Glutamatergic neuron (in vitro differentiated cells): ENCODE results near the gene ZC3H7B. TPM values are rescaled to one million over a fixed set of nuclear protein-coding genes. Genes with fewer than 3 reads are reported as not detected.

ENCODE experiments used
- DNase-seq: peaks from one replicate; pipeline ENCODE4 v3.0.0; 2022
- H3K27ac Mint-ChIP-seq: one replicate; pipeline ENCODE4 v1.8.0; 2020; ENCODE audit warnings: mild to moderate bottlenecking, mixed read lengths, inconsistent platforms; ENCODE audit not compliant: unreplicated experiment
- H3K27me3 Mint-ChIP-seq: one replicate; pipeline ENCODE4 v1.8.0; 2020; ENCODE audit warnings: mild to moderate bottlenecking, moderate library complexity, mixed read lengths, inconsistent platforms; ENCODE audit not compliant: unreplicated experiment
- H3K36me3 Mint-ChIP-seq: one replicate; pipeline ENCODE4 v1.8.0; 2020; ENCODE audit warnings: mild to moderate bottlenecking, mixed read lengths, inconsistent platforms; ENCODE audit not compliant: unreplicated experiment
- H3K4me1 Mint-ChIP-seq: one replicate; pipeline ENCODE4 v1.8.0; 2020; ENCODE audit warnings: mild to moderate bottlenecking, low read depth, mixed read lengths, inconsistent platforms; ENCODE audit not compliant: unreplicated experiment
- H3K4me3 Mint-ChIP-seq: one replicate; pipeline ENCODE4 v1.8.0; 2020; ENCODE audit warnings: mild to moderate bottlenecking, mixed read lengths, inconsistent platforms; ENCODE audit not compliant: unreplicated experiment
- H3K9me3 Mint-ChIP-seq: one replicate; pipeline ENCODE4 v1.8.0; 2020; ENCODE audit warnings: mild to moderate bottlenecking, moderate library complexity, mixed read lengths, inconsistent platforms; ENCODE audit not compliant: unreplicated experiment
- total RNA-seq: library from RNA; stranded (reverse); fragmentation: NEBNext Ultra II Directional; extraction: Animal tissue kit (Norgen Biotek cat#: 25700); gene quantifications from one replicate; pipeline ENCODE4 v1.2.1, GENCODE V29; 2021; ENCODE audit not compliant: unreplicated experiment
- TF ChIP-seq, protein P1 (sequence below): fragments of 200-600 bp; sonication (generic); IDR thresholded peaks from one replicate; pipeline ENCODE4 v1.5.0; 2021; ENCODE audit not compliant: partially characterized antibody, unreplicated experiment

ZC3H7B gene
- total RNA-seq, 1 donor from 2014 or later = 51.6 TPM

DNA sequence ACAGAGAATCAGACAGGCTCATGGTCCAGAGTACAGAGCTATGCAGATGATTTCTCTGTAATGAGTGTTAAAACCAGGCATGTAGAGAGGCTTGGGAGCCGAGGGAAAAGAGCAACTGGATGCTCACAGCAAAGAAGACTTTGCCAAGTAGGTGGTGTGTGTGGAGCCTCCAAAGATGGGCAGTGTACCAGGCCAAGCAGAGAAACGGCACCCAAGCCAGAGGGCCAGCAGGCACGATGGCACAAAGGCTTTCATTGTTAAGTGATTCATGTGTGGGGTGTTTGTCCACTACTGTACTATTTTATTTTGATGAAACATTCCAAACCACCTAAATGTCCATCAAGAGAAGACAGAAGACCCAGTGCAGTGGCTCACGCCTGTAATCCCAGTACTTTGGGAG lies 26.5 kb upstream of the ZC3H7B start:
- no peaks in the 10 kb centered on the region for H3K4me1 Mint-ChIP-seq
- H3K27me3 Mint-ChIP-seq = peaks cover 2% of the 10 kb centered on the region
- no peaks in the 10 kb centered on the region for H3K9me3 Mint-ChIP-seq
- H3K36me3 Mint-ChIP-seq = no peaks in the 10 kb centered on the region
- no peak overlapping the region for H3K27ac Mint-ChIP-seq
- DNase-seq = no peak
- TF ChIP-seq, protein P1, sequence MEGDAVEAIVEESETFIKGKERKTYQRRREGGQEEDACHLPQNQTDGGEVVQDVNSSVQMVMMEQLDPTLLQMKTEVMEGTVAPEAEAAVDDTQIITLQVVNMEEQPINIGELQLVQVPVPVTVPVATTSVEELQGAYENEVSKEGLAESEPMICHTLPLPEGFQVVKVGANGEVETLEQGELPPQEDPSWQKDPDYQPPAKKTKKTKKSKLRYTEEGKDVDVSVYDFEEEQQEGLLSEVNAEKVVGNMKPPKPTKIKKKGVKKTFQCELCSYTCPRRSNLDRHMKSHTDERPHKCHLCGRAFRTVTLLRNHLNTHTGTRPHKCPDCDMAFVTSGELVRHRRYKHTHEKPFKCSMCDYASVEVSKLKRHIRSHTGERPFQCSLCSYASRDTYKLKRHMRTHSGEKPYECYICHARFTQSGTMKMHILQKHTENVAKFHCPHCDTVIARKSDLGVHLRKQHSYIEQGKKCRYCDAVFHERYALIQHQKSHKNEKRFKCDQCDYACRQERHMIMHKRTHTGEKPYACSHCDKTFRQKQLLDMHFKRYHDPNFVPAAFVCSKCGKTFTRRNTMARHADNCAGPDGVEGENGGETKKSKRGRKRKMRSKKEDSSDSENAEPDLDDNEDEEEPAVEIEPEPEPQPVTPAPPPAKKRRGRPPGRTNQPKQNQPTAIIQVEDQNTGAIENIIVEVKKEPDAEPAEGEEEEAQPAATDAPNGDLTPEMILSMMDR = no peak
- no peak overlapping the region for H3K4me3 Mint-ChIP-seq

DNA sequence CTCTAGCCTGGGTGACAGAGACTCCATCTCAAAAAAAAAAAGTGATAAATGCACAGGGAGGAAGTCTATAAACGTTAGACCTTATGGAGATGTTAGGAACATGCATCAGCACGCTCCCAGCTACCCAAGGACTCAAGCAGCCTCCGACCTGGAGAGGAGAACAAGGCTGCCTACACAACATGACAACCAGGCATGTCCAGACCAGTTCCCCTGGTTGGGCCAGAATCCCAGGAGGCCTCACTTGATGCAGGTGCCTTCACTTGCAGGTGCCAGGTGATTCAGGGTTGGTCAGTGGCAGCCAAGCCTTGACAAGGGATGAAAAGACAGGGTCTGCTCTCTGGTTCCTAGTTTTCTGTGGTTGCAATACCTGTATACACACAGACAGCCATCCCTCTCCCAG lies 21.3 kb upstream of the ZC3H7B start:
- Mint-ChIP-seq H3K27me3 (peaks cover 2% of the 10 kb centered on the region), H3K9me3 (peaks cover 2% of the 10 kb centered on the region), H3K27ac (no peak overlapping the region), H3K36me3 (no peaks in the 10 kb centered on the region), H3K4me1 (peaks cover 4% of the 10 kb centered on the region), H3K4me3 (no peak overlapping the region)
- no peak for DNase-seq
- TF ChIP-seq, protein P1 = no peak

DNA sequence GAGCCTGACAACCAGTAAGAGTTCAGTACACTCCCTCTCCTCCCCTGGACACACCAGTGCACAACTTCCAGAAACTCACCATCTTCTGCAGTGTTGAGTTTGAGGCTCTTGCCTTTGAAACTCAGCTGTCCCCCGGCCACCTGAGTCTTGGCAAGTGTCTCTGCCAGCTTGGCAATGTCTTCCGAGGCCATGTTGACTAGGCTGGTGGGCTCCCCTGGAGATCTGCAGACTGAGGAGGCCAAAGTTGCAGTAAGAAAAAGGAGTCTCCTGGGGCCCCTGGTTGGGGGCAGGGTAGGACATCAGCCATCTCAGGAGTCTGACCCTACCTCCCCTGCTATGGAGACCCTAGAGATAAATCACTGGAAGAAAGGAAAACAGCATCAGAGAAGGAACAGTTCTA lies 20.5 kb upstream of the ZC3H7B start:
- H3K9me3 Mint-ChIP-seq = peaks cover 4% of the 10 kb centered on the region
- DNase-seq = no peak
- no peaks in the 10 kb centered on the region for H3K36me3 Mint-ChIP-seq
- no peak overlapping the region for H3K4me3 Mint-ChIP-seq
- peaks cover 4% of the 10 kb centered on the region for H3K4me1 Mint-ChIP-seq
- TF ChIP-seq, protein P1 = no peak
- H3K27me3 Mint-ChIP-seq = no peaks in the 10 kb centered on the region
- H3K27ac Mint-ChIP-seq = peak overlapping the region; percentile 17

DNA sequence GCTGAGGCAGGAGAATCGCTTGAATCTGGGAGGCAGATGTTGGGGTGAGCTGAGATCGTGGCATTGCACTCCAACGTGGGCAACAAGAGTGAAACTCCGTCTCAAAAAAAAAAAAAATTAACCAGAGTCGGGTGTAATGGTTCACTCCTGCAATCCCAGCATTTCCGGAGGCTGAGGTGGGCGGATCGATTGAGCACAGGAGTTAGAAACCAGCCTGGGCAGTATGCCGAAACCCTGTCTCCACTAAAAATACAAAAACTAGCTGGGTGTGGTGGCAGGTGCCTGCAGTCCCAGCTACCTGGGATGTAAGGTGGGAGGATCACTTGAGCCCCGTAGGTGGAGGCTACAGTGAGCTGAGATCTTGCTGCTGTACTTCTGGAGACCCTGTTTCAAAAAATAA lies 16.9 kb upstream of the ZC3H7B start:
- peak overlapping the region; percentile 95 for H3K4me3 Mint-ChIP-seq

DNA sequence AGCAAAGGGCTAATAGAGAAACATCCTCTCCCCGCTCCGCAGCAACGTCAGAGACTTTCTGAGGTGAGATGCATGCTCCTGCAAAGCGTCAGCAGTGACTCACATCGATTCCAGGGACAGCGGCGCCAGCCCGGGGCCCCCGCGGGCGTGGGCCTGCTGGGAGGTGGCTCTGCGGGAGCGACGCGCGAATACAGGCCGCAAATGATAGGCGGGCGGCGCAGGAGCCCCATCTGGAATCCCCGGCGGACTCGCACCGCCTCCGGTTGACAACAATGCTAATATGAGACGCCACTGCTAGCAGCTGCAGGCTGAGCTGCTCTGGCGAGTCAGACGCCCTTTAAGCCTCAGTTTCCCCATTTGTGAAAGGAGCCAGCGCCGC lies 15.9 kb upstream of the ZC3H7B start:
- Mint-ChIP-seq H3K9me3 (peaks cover 8% of the 10 kb centered on the region), H3K4me1 (peaks cover 4% of the 10 kb centered on the region), H3K27me3 (peaks cover 2% of the 10 kb centered on the region), H3K4me3 (peak overlapping the region; percentile 95), H3K36me3 (no peaks in the 10 kb centered on the region), H3K27ac (peak overlapping the region; percentile 96)
- DNase-seq = peak; percentile 83
- TF ChIP-seq, protein P1 = no peak

More for the DNA sequence above, 16.9 kb upstream of the ZC3H7B start:
- Mint-ChIP-seq H3K27me3 (no peaks in the 10 kb centered on the region), H3K36me3 (no peaks in the 10 kb centered on the region), H3K9me3 (peaks cover 8% of the 10 kb centered on the region), H3K4me1 (peaks cover 4% of the 10 kb centered on the region), H3K27ac (peak overlapping the region; percentile 96)
- no peak for DNase-seq
- TF ChIP-seq, protein P1 = no peak
